Thoracic aorta (tissue), 2 donors: ENCODE measurements around the gene LILRB5. TPM values are rescaled to one million over a fixed set of nuclear protein-coding genes. Genes with fewer than 3 reads are reported as not detected.
"Not testable (repeated sequence)": the region's sequence is repeated elsewhere in the genome, so short reads cannot be mapped to it uniquely, and the experiment has no call there.

Experiments used
- ATAC-seq: fragments of 150-250 bp; one replicate; pipeline ENCODE4 v1.8.0; 2017; ENCODE audit warnings: low read depth; ENCODE audit not compliant: insufficient number of reproducible peaks, low FRiP score
- DNase-seq: peaks from one replicate; pipeline ENCODE4 v3.0.0-alpha.2; 2020; ENCODE audit warnings: low spot score
- H3K27ac ChIP-seq, 2 donors: fragments of 200-600 bp; sonication (generic); 1 replicate in 1 of 2; 2 replicates in 1 of 2; pipeline ENCODE4 v1.5.1; 2016; ENCODE audit warnings: mild to moderate bottlenecking in 2 of 2, moderate library complexity in 2 of 2
- H3K27me3 ChIP-seq: fragments of 200-600 bp; sonication (generic); replicated peaks from 2 replicates; pipeline ENCODE4 v1.6.0; 2016; ENCODE audit warnings: mild to moderate bottlenecking; ENCODE audit not compliant: insufficient read depth
- H3K36me3 ChIP-seq: fragments of 200-600 bp; sonication (generic); one replicate; pipeline ENCODE4 v1.5.1; 2016
- H3K4me1 ChIP-seq, 2 donors: fragments of 200-600 bp; sonication (generic); 1 replicate in 1 of 2; 2 replicates in 1 of 2; pipeline versions ENCODE4 v1.5.1 to v1.6.0; 2016; ENCODE audit warnings: low read depth in 2 of 2, mild to moderate bottlenecking in 1 of 2; ENCODE audit not compliant: control insufficient read depth in 1 of 2
- H3K4me3 ChIP-seq: fragments of 200-600 bp; sonication (generic); 2 replicates; pipeline ENCODE4 v1.5.1; 2016; ENCODE audit warnings: mild to moderate bottlenecking
- H3K9me3 ChIP-seq: fragments of 200-600 bp; sonication (generic); 2 replicates; pipeline ENCODE4 v1.5.1; 2016
- total RNA-seq, 2 donors: library from RNA; depleted of rRNA; stranded (reverse); fragments of >200 nt; gene quantifications; one replicate each; pipeline versions ENCODE4 v1.1.0 to v1.2.3, GENCODE V29; 2016
- TF ChIP-seq, protein P1 (sequence below): fragments of 200-600 bp; sonication (generic); IDR thresholded peaks from one replicate; pipeline ENCODE4 v1.5.1; 2019; ENCODE audit warnings: antibody characterized with exemption

The LILRB5 gene
- total RNA-seq, 2 donors from 2014 or later, result 17.6 to 60.4 TPM

- Histone ChIP-seq H3K27me3 (no peaks in the 10 kb centered on the region), H3K9me3 (no peaks in the 10 kb centered on the region), H3K36me3 (no peaks in the 10 kb centered on the region), H3K4me1 (no peaks in the 10 kb centered on the region), H3K4me3 (no peak overlapping the region), H3K27ac (no peak overlapping the region)
- ATAC-seq, result no peak
- TF ChIP-seq, protein P1, sequence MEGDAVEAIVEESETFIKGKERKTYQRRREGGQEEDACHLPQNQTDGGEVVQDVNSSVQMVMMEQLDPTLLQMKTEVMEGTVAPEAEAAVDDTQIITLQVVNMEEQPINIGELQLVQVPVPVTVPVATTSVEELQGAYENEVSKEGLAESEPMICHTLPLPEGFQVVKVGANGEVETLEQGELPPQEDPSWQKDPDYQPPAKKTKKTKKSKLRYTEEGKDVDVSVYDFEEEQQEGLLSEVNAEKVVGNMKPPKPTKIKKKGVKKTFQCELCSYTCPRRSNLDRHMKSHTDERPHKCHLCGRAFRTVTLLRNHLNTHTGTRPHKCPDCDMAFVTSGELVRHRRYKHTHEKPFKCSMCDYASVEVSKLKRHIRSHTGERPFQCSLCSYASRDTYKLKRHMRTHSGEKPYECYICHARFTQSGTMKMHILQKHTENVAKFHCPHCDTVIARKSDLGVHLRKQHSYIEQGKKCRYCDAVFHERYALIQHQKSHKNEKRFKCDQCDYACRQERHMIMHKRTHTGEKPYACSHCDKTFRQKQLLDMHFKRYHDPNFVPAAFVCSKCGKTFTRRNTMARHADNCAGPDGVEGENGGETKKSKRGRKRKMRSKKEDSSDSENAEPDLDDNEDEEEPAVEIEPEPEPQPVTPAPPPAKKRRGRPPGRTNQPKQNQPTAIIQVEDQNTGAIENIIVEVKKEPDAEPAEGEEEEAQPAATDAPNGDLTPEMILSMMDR, result no peak
- DNase-seq, result no peak
Observed at GRCh38 chr19:54233941-54234340, 23.1 kb downstream of the LILRB5 start.

- ATAC-seq (peak; percentile 63), DNase-seq (peak; percentile 41)
- Histone ChIP-seq H3K27me3 (no peaks in the 10 kb centered on the region), H3K4me3 (no peak overlapping the region), H3K4me1 (no peaks in the 10 kb centered on the region), H3K27ac (no peak overlapping the region), H3K9me3 (no peaks in the 10 kb centered on the region), H3K36me3 (no peaks in the 10 kb centered on the region)
- TF ChIP-seq, protein P1, result peak; percentile 78
Observed at GRCh38 chr19:54231077-54231931, 25.8 kb downstream of the LILRB5 start.

GRCh38 chr19:54230031-54230430 lies 27.0 kb downstream of the LILRB5 start:
- Histone ChIP-seq H3K27ac (no peak overlapping the region), H3K4me3 (no peak overlapping the region), H3K36me3 (no peaks in the 10 kb centered on the region), H3K9me3 (no peaks in the 10 kb centered on the region), H3K27me3 (no peaks in the 10 kb centered on the region), H3K4me1 (no peaks in the 10 kb centered on the region)
- no peak for DNase-seq
- TF ChIP-seq, protein P1, result no peak
- ATAC-seq, result no peak

DNA sequence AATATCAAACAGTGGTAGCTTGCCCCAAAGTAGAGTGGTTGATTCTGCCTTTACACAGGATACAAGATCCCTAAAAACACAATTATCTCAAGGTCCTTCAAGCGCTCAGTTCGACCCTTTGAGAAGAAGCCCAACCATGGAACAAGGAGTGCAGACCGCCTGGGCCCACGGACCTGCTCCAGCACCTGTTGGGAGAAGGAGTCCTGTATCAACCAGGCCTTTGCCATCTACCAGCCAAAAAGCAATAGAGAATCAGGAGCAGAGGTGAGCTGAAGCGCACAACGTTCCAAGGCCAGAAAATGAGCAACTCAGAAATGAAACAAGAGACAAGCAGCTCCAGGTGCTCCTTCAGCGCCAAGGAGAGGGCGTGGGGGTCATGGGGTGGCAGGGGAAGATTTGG lies 27.9 kb downstream of the LILRB5 start:
- H3K27me3 ChIP-seq, result no peaks in the 10 kb centered on the region
- ATAC-seq (no peak), DNase-seq (no peak)
- H3K9me3 ChIP-seq, result no peaks in the 10 kb centered on the region
- TF ChIP-seq, protein P1, result no peak
- H3K4me1 ChIP-seq, result no peaks in the 10 kb centered on the region
- H3K36me3 ChIP-seq, result no peaks in the 10 kb centered on the region
- H3K4me3 ChIP-seq, result no peak overlapping the region
- no peak overlapping the region for H3K27ac ChIP-seq

GRCh38 chr19:54224619-54225018 lies 32.5 kb downstream of the LILRB5 start:
- not testable (repeated sequence) for H3K27ac ChIP-seq, H3K27me3 ChIP-seq, H3K4me1 ChIP-seq, ATAC-seq, DNase-seq, H3K9me3 ChIP-seq, H3K4me3 ChIP-seq, H3K36me3 ChIP-seq

DNA sequence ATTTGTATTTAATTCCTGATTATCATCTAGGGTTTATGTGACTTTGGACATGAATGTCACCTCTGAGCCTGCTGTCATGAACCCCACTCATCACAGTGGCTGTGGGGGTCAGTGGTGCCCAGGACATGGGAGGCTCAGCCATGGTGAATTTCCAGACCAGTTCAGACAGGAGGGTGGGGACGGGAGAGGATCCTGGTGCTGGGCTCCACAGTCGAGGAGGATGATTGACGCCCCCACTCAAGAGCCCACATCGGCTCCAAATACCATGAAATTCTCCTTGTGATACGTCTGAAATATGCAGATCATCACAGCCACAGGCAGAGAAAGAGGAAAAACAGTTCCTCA lies 33.2 kb downstream of the LILRB5 start:
- H3K4me1 ChIP-seq, DNase-seq, ATAC-seq: not testable (repeated sequence)

GRCh38 chr19:54223277-54223936 lies 33.7 kb downstream of the LILRB5 start:
- not testable (repeated sequence) for H3K36me3 ChIP-seq, ATAC-seq, H3K4me3 ChIP-seq, H3K9me3 ChIP-seq, H3K4me1 ChIP-seq, H3K27me3 ChIP-seq, DNase-seq, H3K27ac ChIP-seq

More for the DNA sequence above, 33.2 kb downstream of the LILRB5 start:
- H3K4me3 ChIP-seq, H3K36me3 ChIP-seq, H3K27ac ChIP-seq, H3K27me3 ChIP-seq, H3K9me3 ChIP-seq: not testable (repeated sequence)

DNA sequence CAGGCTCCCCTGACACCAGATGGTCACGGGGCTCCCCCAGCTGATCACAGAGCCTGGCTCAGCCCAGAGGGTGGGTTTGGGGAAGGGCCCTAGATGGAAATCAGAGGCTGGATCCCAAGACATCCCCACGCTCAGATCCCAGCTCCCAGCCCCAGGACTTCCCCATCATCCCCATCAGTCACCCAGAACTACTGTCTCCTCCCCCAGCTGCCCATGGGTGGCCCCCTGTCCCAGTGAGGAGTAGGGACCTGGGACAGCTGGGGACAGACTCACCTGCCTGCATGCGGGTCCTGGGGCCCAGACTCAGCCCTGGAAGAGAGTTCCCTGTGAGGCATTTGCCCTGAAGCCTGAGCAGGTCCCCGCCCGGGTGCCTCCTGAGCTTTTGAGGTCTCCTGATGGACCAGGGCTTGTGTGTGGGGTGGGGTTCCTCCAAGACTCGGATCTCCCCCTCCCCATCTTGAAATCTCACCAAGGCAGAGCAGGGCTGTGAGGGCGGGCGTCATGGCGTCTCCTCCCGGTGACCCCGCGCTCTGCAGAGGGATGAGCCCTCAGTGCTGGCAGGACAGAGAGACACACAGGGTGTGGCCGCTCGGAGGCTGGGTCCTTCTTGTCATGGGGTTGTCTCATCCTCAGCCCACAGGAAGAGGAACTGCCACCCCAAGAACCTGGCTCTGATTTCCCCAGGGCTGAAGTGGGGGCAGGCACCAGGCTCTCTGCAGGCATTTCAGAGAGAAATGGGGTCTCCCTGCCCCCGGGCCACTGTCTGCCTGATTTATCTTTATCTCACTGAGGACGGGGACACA lies 34.4 kb downstream of the LILRB5 start, which contains the start of gene LILRB3:
TSS of gene LILRB3 (minus strand) at position 534 of the 803 bp plus-strand sequence. CDS start at position 503, 31 bp downstream.
- not testable (repeated sequence) for H3K36me3 ChIP-seq, ATAC-seq, H3K9me3 ChIP-seq, H3K4me1 ChIP-seq, H3K27ac ChIP-seq, DNase-seq, H3K27me3 ChIP-seq
- H3K4me3 ChIP-seq, result peak within 1 kb of the TSS; percentile 62
